Astrocyte of the cerebellum (primary cell): Measurements from ENCODE around the gene HSPA12A.
A peak's percentile ranks its signal among the peaks of the same experiment; 100 is the strongest.

Experiments
- DNase-seq: peaks from one replicate; pipeline ENCODE4 v3.0.0-alpha.2; 2011; ENCODE audit warnings: low read depth
- H3K4me3 ChIP-seq: 2 replicates; pipeline ENCODE4 v1.5.1; 2011; ENCODE audit warnings: mild to moderate bottlenecking, low read depth, low read length, moderate library complexity
- in situ Hi-C: cut with HindIII; loops from 2 replicates; pipeline ENCODE4 v1.10.0; 2017; ENCODE audit warnings: low sequenced_read_pairs
- TF ChIP-seq, protein P1 (sequence below): IDR thresholded peaks from 2 replicates; pipeline ENCODE4 v1.5.1; 2012; ENCODE audit warnings: low read length, low read depth, moderate library complexity, mild to moderate bottlenecking; ENCODE audit errors: missing control alignments

Gene HSPA12A

DNA sequence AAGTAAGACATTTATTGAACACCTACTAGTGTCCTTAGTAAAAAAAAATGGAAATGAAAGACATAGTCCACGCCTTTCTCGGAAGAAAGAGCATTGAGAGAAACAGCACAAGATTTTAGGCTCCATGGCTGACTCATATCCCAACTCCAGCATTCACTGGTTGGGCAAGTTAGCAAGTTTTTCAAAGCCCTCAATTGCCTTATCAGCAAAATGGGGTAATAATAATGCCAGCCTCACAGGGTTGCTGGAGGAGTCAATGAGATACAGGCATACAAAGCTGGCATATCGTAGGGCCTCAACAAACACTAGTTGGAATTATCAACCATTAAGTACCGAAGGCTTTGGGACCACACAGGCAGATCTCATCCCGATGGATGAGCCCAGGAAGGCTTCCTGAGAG lies 4.0 kb downstream of the HSPA12A start:
- no peak overlapping the region for H3K4me3 ChIP-seq
- DNase-seq: no peak
- in situ Hi-C loops: no loop called here
- TF ChIP-seq, protein P1, sequence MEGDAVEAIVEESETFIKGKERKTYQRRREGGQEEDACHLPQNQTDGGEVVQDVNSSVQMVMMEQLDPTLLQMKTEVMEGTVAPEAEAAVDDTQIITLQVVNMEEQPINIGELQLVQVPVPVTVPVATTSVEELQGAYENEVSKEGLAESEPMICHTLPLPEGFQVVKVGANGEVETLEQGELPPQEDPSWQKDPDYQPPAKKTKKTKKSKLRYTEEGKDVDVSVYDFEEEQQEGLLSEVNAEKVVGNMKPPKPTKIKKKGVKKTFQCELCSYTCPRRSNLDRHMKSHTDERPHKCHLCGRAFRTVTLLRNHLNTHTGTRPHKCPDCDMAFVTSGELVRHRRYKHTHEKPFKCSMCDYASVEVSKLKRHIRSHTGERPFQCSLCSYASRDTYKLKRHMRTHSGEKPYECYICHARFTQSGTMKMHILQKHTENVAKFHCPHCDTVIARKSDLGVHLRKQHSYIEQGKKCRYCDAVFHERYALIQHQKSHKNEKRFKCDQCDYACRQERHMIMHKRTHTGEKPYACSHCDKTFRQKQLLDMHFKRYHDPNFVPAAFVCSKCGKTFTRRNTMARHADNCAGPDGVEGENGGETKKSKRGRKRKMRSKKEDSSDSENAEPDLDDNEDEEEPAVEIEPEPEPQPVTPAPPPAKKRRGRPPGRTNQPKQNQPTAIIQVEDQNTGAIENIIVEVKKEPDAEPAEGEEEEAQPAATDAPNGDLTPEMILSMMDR: no peak

DNA sequence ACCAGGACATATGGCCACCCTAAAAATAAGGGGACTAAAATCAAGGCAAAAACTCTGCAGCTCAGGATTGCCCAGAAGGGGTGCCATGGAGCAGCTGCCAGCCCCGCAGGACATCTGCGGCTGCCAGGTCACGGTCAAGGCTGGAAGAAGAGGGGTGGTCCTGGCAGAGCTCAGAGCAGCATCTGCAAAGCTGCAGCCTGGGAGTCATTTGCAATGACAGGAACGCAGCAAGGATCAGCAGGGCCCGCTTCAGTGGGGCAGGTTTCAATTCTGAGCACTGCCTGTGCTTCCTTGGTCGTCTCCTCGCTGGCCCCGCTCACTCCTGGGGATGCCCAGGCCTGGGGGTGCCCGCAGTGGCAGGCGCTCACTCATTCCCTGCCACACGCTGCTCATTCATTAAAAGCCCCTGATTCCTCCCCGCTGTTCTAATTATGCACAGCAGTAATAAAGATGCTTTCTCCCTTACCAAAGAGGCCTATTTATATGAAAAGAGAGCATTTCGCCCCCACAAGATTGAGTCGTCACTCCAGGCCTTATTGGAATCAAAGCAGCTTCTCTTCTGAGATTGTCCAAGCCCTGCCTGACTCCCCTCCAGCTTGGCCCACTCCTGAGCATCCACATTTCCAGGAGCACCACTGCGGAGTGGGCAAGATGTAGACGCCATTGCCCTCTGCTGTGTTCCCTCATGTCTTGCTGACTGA lies 4.6 kb downstream of the HSPA12A start:
- TF ChIP-seq, protein P1: peak; percentile 48
- no peak for DNase-seq
- no peak overlapping the region for H3K4me3 ChIP-seq
- in situ Hi-C loops: no loop called here

DNA sequence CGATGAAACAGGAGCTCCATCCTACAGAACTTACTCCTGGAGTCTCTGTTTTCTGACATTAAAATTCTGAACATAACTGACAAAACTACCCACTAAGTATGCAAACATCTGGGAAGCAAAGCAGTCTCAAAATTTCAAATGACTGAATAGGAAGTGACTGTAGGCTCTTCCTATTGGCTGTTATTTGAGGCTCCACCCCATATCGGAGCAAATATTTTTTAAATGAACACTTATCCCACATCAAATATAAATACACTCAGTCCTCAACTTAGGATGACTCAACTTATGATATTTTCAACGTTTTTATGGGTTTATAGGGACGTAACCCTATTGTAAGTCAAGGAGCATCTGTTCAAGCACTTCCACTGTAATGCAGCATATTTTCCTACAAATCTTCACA lies 8.8 kb downstream of the HSPA12A start:
- TF ChIP-seq, protein P1: no peak
- in situ Hi-C loops: no loop called here
- no peak for DNase-seq
- no peak overlapping the region for H3K4me3 ChIP-seq

DNA sequence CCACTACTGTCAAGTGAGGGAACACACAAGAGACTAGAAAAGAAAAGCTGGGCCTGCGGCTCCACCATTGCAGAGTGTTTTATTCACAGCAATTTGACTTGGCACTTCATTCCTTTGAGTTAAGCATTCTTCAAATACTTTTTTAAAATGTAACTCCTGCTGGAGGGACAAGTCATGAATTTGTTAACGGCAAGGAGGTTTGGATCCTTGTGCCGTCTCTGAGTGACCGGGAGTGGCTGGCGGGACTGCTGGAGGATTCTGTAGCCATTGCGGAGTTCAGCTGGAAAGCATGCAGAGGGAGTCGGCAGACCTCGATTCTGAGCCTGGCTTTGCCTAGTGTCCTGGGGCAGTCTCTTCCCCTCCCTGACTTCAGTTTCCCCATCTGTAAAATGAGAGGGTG lies 9.8 kb downstream of the HSPA12A start:
- TF ChIP-seq, protein P1: no peak
- in situ Hi-C loops: no loop called here
- no peak overlapping the region for H3K4me3 ChIP-seq
- DNase-seq: no peak

DNA sequence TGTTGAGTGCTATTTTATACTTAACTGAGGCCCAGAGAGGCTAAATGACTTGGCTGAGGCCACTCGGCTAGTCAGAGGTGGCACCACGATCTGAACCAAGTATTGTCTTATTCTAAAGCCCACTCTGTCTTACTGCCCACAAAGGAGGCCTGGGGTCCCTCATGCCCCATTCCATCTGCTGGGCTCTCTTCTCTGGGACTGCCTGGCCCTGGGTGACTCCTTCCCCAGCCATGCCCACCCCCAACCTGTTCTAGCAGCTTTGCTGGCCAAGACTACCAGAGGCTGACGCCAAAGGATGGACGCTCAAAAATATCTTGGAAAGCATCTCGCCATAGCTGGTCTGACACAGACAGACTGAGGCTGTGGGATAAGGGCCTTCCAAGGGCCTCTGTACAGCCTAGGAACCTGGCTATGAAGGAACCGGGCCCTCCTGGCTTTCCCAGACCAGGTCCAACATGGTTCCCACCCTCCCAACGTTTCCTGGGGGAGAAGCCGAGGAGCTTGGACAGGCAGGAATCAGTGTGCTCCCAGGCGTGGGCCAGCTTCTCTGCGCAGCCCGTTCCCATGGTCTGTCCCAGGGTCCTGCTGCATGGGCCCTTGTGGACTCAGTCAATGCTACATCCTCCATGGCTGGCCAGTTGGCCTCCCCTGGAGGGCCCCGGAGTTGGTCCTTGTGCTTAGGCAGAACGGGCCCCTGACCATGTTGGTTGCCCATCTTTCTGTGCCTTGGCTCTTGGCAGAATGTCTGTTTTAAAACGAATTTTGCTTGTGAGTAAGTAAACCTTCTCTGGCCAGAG lies 11.7 kb downstream of the HSPA12A start:
- TF ChIP-seq, protein P1: no peak
- DNase-seq: no peak
- in situ Hi-C loops: no loop called here
- no peak overlapping the region for H3K4me3 ChIP-seq

DNA sequence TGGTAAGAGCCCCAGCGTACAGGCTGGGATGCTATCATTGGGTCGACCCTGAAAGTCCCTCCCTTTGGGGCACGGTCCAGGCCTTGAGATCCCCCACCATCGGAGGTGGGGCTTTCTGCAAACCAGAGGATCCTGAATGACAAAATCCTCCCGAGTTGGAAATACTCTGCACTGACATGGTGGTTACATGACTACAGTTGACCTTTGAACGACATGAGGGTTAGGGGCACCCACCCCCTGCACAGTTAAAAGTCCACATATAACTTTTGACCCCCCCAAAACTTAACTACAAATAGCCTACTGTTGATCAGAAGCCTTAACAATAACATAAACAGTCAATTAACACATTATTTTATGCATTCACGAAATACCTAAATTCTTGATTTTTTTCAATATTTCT lies 13.1 kb downstream of the HSPA12A start:
- DNase-seq: no peak
- in situ Hi-C loops: no loop called here
- TF ChIP-seq, protein P1: no peak
- no peak overlapping the region for H3K4me3 ChIP-seq
